NCI-H510A treated with DMSO at 0.1 percent for 48 hours (cell line): ENCODE measurements around the gene IRF2BP1.
A peak's percentile ranks its signal among the peaks of the same experiment; 100 is the strongest.

Experiments used
- DNase-seq: peaks from one replicate; lab custom pipeline; 2025; lab: John Stamatoyannopoulos, UW

IRF2BP1 gene

GRCh38 chr19:45862564-45863334 lies 23.2 kb downstream of the IRF2BP1 start, which contains the start of gene SYMPK:
SYMPK (minus strand) TSS chr19:45863147; CDS start chr19:45854495, 8,652 bp downstream.
- peak; percentile 99 for DNase-seq

- DNase-seq, result no peak
These were observed 23.7 kb downstream of the IRF2BP1 start for GRCh38 chr19:45862271-45862563.

- no peak for DNase-seq
These were observed 25.3 kb downstream of the IRF2BP1 start for GRCh38 chr19:45860359-45861259.

GRCh38 chr19:45854167-45854778 lies 31.7 kb downstream of the IRF2BP1 start:
- DNase-seq, result no peak

GRCh38 chr19:45852983-45853382 lies 33.0 kb downstream of the IRF2BP1 start:
- DNase-seq, result peak; percentile 81

- DNase-seq, result no peak
These were observed 33.7 kb downstream of the IRF2BP1 start for GRCh38 chr19:45852145-45852750.

GRCh38 chr19:45848922-45849321 lies 37.0 kb downstream of the IRF2BP1 start:
- no peak for DNase-seq

GRCh38 chr19:45847663-45848062 lies 38.3 kb downstream of the IRF2BP1 start:
- no peak for DNase-seq

GRCh38 chr19:45842198-45842597 lies 43.7 kb downstream of the IRF2BP1 start:
- DNase-seq, result no peak

- no peak for DNase-seq
These were observed 51.0 kb downstream of the IRF2BP1 start for GRCh38 chr19:45834970-45835369.
